HepG2 (cell line): ENCODE results near the gene MYADML2. TPM values are rescaled to one million over a fixed set of nuclear protein-coding genes. Genes with fewer than 3 reads are reported as not detected.
A peak's percentile ranks its signal among the peaks of the same experiment; 100 is the strongest.

Experiments
- BHLHE40 ChIP-seq: IDR thresholded peaks from 2 replicates; pipeline ENCODE4 v1.6.1; 2011; ENCODE audit warnings: low read length, improper control_type of control experiment
- DPF2 ChIP-seq: sonication (generic); formaldehyde crosslinking; IDR thresholded peaks from 2 replicates; pipeline ENCODE4 v1.4.0; 2020; ENCODE audit warnings: mild to moderate bottlenecking, low read depth, missing genetic modification reagents, borderline replicate concordance
- EED ChIP-seq: sonication (generic); formaldehyde crosslinking; IDR thresholded peaks from 2 replicates; pipeline ENCODE4 v1.5.0; 2020; ENCODE audit warnings: mild to moderate bottlenecking, missing genetic modification reagents
- EHMT2 ChIP-seq: fragments of 200-600 bp; sonication (generic); IDR thresholded peaks from 2 replicates; pipeline ENCODE4 v1.7.0; 2017; ENCODE audit warnings: antibody characterized with exemption, low read depth, low read length, borderline replicate concordance
- HMG20A ChIP-seq: IDR thresholded peaks from 2 replicates; pipeline ENCODE4 v1.6.1; 2016; ENCODE audit warnings: borderline replicate concordance
- JUND ChIP-seq: sonication (generic); formaldehyde crosslinking; IDR thresholded peaks from 2 replicates; pipeline ENCODE4 v1.8.0; 2022; ENCODE audit warnings: mild to moderate bottlenecking, missing genetic modification reagents
- LBX2 ChIP-seq: sonication (generic); formaldehyde crosslinking; IDR thresholded peaks from 2 replicates; pipeline ENCODE4 v1.5.0; 2020; ENCODE audit warnings: missing genetic modification reagents, mild to moderate bottlenecking, borderline replicate concordance
- MIXL1 ChIP-seq: IDR thresholded peaks from 2 replicates; pipeline ENCODE4 v1.6.1; 2016
- NONO ChIP-seq, 2 experiments: fragments of 450-650 bp in 1 of 2; sonication (generic) in 1 of 2; formaldehyde crosslinking in 1 of 2; IDR thresholded peaks in 1 of 2; conservative IDR thresholded peaks in 1 of 2; 2 replicates each; pipeline versions ENCODE4 v1.6.1 to v1.8.0; 2017 to 2022; ENCODE audit warnings: mild to moderate bottlenecking in 1 of 2, missing genetic modification reagents in 1 of 2, moderate library complexity in 1 of 2
- NR0B2 ChIP-seq: sonication (generic); formaldehyde crosslinking; IDR thresholded peaks from 2 replicates; pipeline ENCODE4 v1.4.0; 2020; ENCODE audit warnings: mild to moderate bottlenecking, missing genetic modification reagents
- PRDM4 ChIP-seq: sonication (generic); formaldehyde crosslinking; IDR thresholded peaks from 2 replicates; pipeline ENCODE4 v1.9.0; 2021; ENCODE audit warnings: missing genetic modification reagents, borderline replicate concordance
- REST ChIP-seq, 2 experiments: IDR thresholded peaks; 2 replicates each; pipeline ENCODE4 v1.6.1; 2011 to 2012; ENCODE audit warnings: low read length in 2 of 2, borderline replicate concordance in 1 of 2, low read depth in 1 of 2, mild to moderate bottlenecking in 1 of 2, moderate library complexity in 1 of 2
- TERF1 ChIP-seq: sonication (generic); formaldehyde crosslinking; IDR thresholded peaks from 2 replicates; pipeline ENCODE4 v1.8.0; 2022; ENCODE audit warnings: mild to moderate bottlenecking, missing genetic modification reagents, moderate library complexity
- TSC22D2 ChIP-seq: sonication (generic); formaldehyde crosslinking; IDR thresholded peaks from 2 replicates; pipeline ENCODE4 v1.5.1; 2020; ENCODE audit warnings: missing genetic modification reagents, mild to moderate bottlenecking, borderline replicate concordance
- YY1 ChIP-seq: IDR thresholded peaks from 2 replicates; pipeline ENCODE4 v1.6.1; 2011; ENCODE audit warnings: low read length, low read depth, moderate library complexity, mild to moderate bottlenecking; ENCODE audit not compliant: insufficient read depth, insufficient replicate concordance
- ZEB1 ChIP-seq: IDR thresholded peaks from 2 replicates; pipeline ENCODE4 v1.6.1; 2012; ENCODE audit warnings: mild to moderate bottlenecking, low read depth, inconsistent platforms; ENCODE audit not compliant: insufficient replicate concordance
- ZNF329 ChIP-seq: sonication (generic); formaldehyde crosslinking; IDR thresholded peaks from 2 replicates; pipeline ENCODE4 v1.9.0; 2021; ENCODE audit warnings: low read depth, mild to moderate bottlenecking, missing genetic modification reagents
- ZNF598 ChIP-seq: sonication (generic); formaldehyde crosslinking; IDR thresholded peaks from 2 replicates; pipeline ENCODE4 v1.5.1; 2020; ENCODE audit warnings: mild to moderate bottlenecking, missing genetic modification reagents, borderline replicate concordance
- ZSCAN20 ChIP-seq: sonication (generic); formaldehyde crosslinking; IDR thresholded peaks from 2 replicates; pipeline ENCODE4 v1.4.0; 2020; ENCODE audit warnings: missing genetic modification reagents, mild to moderate bottlenecking, borderline replicate concordance
- polyA plus RNA-seq, 8 experiments: library from polyadenylated mRNA; depleted of rRNA in 3 of 8; stranded (reverse) in 7 of 8; unstranded in 1 of 8; fragments of >200 nt; fragmentation: Illumina TruSeq in 4 of 8; extraction: Trizol in 4 of 8; gene quantifications; 2 replicates each; pipeline versions ENCODE4 v1.2.1 to v1.2.3, GENCODE V29; 2011 to 2016; ENCODE audit warnings: low read depth in 4 of 8, missing spikeins in 1 of 8, mixed read lengths in 1 of 8; ENCODE audit not compliant: insufficient read depth in 1 of 8
- total RNA-seq, 5 experiments: library from RNA; depleted of rRNA; stranded (reverse); fragments of >200 nt; fragmentation: Illumina TruSeq; extraction: Trizol; gene quantifications; 2 replicates each; pipeline ENCODE4 v1.2.3, GENCODE V29; 2016; ENCODE audit warnings: low read depth in 1 of 5

The MYADML2 gene
- total and polyA plus RNA-seq, 2 of the 13 experiments (the other 11 are each of a cell fraction or from before 2014, with no cell fraction given): not detected

- TF ChIP-seq EHMT2: no peak
- no peak for TF ChIP-seq ZNF598 (CRISPR knock-in tag)
- TF ChIP-seq BHLHE40: peak; percentile 16
- TF ChIP-seq YY1: peak; percentile 70
- no peak; a peak in 1 of 4 replicates for TF ChIP-seq REST (IDR thresholded peaks at IDR 0.05; ENCODE audit: borderline replicate concordance in 1 of 2, low read depth in 1 of 2, low read length in 2 of 2)
- TF ChIP-seq DPF2 (CRISPR knock-in tag): peak; percentile 80
- TF ChIP-seq HMG20A (CRISPR knock-in tag): peak; percentile 69
- peak; percentile 95; the same call in 1 of the 2 replicates for TF ChIP-seq TSC22D2 (CRISPR knock-in tag)
- TF ChIP-seq MIXL1 (CRISPR knock-in tag): 0 out of 2 replicates have a peak, but pooled peaks have one; percentile 34
- TF ChIP-seq NONO (IDR thresholded peaks at IDR 0.05): no peak
- peak; percentile 73; the same call in 1 of the 2 replicates for TF ChIP-seq NONO (CRISPR knock-in tag; conservative IDR thresholded peaks at IDR 0.05)
- TF ChIP-seq NR0B2: peak; percentile 91
- TF ChIP-seq ZEB1: no peak
- TF ChIP-seq LBX2 (CRISPR knock-in tag): peak; percentile 70; the same call in 1 of the 2 replicates
- peak; percentile 73; the same call in 1 of the 2 replicates for TF ChIP-seq JUND (CRISPR knock-in tag)
- peak; percentile 43; the same call in 1 of the 2 replicates for TF ChIP-seq ZNF329 (CRISPR knock-in tag)
- no peak for TF ChIP-seq EED (CRISPR knock-in tag)
- peak; percentile 38; the same call in 1 of the 2 replicates for TF ChIP-seq PRDM4 (CRISPR knock-in tag)
- peak; percentile 81 for TF ChIP-seq ZSCAN20 (CRISPR knock-in tag)
- no peak for TF ChIP-seq TERF1 (CRISPR knock-in tag)
These were observed 19.6 kb upstream of the MYADML2 start (continued) for GRCh38 chr17:81966343-81967243.
